ENCODE results near the gene POU3F2. TPM values are rescaled to one million over a fixed set of nuclear protein-coding genes. Genes with fewer than 3 reads are reported as not detected.

Gene POU3F2
- total RNA-seq, 4 donors from 2014 or later, result not detected

DNA sequence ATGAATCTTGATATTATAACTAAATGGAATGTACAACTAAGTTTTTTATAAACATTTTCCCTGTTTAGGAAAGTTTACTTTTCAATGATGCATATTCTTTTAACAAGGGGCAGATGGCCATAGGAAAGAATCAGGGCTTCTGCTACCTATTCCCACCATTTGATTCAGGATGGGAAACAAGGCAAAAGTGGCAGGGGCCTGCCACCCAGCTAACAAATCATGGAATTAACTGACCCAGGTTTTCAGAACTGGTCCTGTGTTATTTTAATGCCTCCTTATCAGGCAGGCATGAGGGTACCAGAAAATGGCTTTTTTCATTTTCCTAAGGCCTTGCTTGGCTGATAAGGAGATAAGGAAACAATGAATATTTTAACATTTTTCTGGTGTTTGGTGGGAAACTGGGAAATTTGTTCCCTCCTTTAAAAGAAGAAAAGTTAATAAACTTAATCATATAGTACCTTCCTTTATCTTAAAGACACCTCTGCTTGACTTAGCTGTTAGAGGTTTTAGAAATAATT lies 6.7 kb downstream of the POU3F2 start:
- no peak for TF ChIP-seq CTCF (IDR thresholded peaks at IDR 0.05; ENCODE audit: low read depth)

GRCh38 chr6:98841621-98842341 lies 7.4 kb downstream of the POU3F2 start:
- TF ChIP-seq CTCF (IDR thresholded peaks at IDR 0.05; ENCODE audit: low read depth), result no peak

- TF ChIP-seq CTCF (IDR thresholded peaks at IDR 0.05; ENCODE audit: low read depth), result no peak
Measured at GRCh38 chr6:98842342-98843180, 8.2 kb downstream of the POU3F2 start.

GRCh38 chr6:98843271-98844243 lies 9.2 kb downstream of the POU3F2 start:
- no peak for TF ChIP-seq CTCF (IDR thresholded peaks at IDR 0.05; ENCODE audit: low read depth)

DNA sequence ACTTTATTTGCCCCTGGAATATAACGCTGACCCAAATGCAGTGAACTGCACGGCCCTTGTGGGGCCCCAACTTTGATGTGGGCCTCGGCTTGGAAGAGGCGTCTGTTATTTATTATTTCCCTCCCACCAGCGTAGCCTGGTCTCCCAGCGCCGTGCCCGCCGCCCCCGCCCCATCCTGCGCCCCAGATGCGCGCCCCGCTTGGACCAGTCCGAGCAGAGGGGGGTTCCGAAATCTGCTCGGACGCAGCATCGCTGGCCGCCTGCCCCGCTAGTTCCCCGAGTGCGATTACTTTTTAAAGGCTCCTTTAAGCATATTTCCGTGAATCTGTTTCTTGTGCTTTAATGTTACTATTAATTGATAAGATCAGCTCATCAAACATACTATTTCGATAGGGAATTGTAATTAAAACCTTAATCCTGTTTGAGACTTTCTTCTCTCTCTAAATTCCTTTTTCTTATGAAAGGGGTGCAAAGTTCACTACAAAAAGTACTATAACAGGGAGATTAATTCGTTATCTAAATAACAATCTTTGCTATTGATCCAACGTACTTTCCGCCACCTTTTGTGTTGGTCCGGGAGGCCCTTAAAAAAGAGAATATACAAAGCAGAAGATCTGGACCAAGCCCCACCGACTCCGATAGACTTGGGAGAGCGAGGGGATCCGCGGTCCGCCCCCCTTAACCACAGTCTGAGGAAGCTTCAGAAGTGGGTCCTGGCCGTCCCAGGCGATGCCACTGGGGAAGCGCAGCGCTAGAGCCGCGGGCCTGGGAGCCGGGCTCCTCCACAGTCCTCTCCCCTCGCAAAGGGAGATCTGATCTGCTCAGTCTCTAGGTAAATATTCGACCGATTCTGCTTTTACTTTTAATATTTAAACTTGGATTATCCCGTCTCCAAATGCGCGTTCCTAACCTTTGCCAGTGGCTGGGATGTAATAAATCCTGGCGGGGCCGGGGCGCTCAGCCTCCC lies 10.2 kb downstream of the POU3F2 start:
- no peak for TF ChIP-seq CTCF (IDR thresholded peaks at IDR 0.05; ENCODE audit: low read depth)
